Activated CD8-positive, alpha-beta memory T cell treated with anti-CD3 and anti-CD28 coated beads, Interleukin-2, amount 50 U/mL, for 24 hours (primary cell): ENCODE measurements around the gene ICE2.
"Not testable (repeated sequence)": the region's sequence is repeated elsewhere in the genome, so short reads cannot be mapped to it uniquely, and the experiment has no call there.

Source experiments
- DNase-seq: peaks from one replicate; pipeline ENCODE4 v3.0.0-alpha.2; 2020; ENCODE audit errors: extremely low read depth

Gene ICE2

DNA sequence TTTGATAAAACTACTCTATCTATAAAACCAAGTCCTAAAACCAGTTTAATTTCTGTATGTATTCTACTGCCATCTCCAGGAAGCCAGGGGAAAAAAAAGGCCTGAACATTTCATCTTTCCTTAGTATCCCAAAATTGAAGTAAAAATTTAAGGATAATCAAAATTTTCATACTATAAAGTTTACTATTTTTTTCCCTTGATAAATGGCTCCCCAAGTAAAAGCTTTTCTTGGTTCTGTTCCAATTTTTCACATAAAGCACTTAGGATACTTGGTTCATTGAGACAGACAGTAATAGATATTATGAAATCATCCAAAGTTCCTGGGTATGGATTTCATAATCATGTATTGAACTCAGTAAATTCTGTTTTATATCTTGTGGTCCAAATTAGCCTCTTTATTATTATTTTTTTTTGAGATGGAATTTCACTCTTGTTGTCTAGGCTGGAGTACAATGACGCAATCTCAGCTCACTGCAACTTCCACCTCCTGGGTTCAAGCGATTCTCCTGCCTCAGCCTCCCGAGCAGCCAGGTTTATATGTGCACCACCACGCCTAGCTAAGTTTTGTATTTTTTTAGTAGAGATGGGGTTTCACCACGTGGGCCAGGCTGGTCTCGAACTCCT lies 34.5 kb downstream of the ICE2 start:
- DNase-seq, result no peak

DNA sequence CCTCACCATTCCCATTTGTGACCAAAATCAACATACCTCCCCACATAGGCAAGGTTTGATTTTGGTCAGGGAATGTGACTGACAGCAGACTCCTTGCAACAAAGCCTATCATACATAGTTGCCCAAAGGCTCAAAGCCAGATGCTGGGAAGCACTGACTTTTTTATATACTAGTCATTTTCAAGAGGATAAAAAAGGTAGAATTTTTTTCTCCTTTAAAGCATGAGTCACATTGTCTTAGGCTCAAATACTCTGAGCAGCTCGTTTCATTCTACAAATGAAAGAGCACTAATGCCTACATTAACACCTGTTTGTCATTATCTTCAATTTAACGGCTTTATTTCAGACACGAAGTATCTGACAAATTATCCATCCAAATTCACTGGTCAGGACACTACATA lies 36.2 kb downstream of the ICE2 start:
- DNase-seq, result no peak

DNA sequence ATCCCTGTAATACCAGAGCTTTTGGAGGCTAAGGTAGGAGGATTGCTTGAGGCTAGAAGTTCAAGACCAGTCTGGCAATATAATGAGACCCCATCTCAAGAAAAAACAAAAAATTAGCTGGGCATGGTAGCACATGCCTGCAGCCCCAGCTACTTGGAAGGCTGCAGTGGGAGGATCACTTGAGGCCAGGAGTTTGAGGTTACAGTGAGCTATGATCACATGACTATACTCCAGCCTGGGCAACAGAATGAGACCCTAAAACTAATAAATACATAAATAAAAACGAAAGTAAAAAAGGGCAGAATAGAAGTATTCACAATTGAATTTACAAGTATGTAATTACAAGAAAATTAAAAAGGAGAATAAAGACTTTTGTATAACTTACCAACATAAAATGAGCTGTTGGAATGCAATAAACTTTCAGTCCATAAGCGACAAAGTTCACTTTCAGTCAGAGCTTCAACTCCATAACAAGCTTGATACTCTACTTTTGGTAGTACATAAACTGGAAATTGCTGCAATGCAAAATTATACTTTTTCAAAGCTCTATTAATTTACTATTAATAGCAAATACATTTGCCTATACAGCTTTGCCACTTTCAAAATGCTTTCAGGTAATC lies 36.8 kb downstream of the ICE2 start:
- no peak for DNase-seq

DNA sequence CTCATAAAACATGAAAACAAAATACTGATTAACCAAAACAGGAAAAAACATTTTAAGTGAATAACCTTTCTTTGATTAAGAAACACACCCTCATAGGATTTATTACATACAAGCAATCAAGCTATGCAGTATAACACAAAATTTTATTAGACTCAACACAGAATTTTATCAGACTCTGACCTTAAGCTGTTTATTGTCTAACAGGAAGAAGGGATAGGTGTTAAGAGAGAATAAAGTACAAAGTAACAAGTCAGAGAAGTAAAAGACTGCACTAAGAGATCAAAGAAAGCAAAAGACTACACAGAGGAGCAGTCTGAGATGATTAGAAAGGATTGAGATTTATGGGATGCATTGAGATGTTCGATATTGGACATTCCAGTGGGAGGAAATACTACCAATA lies 37.6 kb downstream of the ICE2 start:
- no peak for DNase-seq

DNA sequence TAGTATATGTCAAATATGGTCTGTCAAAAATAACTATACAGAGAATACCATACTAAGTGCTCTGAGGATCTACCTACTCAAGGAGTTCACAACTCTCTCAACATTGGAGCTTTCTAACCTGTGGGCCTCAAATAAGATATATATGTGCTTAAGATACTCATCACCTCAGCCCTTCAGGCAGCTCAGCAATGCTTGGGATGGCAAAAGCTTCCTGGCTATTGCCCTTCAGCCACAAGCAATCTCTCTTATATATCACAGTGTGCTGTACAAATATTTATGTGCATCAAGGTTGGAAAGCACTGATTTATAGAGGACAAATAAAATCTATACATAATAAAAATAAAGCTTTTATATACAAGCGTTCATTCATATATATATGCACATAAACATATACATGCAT lies 40.3 kb downstream of the ICE2 start:
- no peak for DNase-seq

DNA sequence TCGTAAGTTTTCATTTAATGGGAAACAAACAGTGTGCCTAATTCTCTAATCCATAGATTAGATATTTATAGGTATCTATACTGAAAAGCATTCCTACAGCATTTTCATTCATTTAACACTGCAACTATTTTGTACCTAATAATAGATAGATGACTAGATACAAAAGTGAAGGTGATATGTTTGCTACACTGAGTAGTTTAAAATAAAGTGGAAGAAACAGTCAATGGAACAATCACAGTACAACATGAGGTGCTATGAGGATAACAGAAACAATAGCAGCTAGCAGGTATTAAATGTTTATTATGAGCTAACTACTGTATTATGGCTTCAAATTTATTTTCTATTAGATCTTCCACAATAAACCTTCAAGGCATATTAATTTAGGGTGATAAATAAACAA lies 50.0 kb downstream of the ICE2 start:
- no peak for DNase-seq

DNA sequence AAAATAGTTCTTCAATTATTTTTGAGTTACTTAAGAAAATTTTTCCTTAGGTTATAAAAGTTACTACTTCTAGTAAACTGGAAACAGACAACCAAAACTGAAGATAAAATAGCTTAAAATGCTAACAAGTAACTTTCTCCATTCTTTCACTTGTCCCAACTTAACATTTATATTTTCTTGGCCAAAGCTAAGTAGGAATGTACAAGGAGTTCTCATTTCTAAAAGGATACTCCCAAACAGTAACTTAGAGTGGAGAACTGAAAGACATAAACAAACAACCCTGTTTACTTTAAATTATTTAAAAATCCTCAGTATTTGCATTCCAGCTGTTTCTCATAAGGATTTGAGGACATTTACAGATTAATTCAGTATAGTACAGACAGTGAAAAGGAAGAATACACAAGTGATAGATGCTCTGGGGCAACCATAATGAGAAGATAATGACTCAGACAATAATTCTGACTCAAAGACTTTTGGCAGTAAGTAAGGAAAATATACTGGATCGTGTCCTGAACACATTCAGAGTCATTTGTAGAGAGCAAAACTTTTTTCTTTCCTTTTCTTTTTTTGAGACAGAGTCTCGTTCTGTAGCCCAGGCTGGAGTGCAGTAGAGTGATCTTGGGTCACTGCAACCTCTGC lies 52.0 kb downstream of the ICE2 start:
- DNase-seq, result no peak

DNA sequence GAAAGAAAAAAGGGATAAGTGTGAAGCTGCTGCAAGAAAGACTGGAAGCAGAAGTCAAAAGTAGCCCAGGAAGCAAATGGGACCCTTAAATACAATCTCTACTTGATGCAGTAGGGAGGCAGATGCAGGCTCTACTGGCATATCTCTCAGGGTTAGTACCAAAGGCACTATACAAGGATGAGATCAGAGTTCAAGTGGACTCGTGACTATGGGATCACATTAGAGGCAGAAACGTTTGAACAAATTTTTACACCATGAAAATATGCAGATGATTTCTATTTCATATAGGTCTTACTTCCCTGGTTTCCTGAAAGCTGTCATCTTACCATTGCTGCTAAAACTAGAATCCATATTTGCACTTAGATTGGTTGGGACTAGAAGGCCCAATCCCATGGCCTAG lies 53.5 kb downstream of the ICE2 start:
- DNase-seq, result no peak

DNA sequence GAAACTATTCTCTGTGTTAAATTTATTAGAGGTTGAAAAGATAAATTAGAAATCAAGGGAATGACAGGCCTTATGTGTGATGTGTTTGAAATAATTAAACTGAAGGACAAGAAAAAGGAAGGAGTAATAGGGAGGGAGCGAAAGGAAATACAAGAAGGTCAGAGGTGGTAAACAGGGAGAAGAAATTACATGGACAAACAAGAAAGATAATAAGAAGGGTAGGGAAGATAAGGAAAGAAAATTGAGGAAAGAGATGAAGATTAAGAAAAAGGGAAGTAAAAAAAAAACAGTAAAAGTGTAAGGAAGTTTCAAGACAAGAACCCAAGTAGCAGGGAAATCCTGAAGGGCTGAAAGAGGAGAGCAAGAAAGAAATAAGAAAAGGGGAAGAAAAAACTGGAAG lies 54.9 kb downstream of the ICE2 start:
- no peak for DNase-seq

DNA sequence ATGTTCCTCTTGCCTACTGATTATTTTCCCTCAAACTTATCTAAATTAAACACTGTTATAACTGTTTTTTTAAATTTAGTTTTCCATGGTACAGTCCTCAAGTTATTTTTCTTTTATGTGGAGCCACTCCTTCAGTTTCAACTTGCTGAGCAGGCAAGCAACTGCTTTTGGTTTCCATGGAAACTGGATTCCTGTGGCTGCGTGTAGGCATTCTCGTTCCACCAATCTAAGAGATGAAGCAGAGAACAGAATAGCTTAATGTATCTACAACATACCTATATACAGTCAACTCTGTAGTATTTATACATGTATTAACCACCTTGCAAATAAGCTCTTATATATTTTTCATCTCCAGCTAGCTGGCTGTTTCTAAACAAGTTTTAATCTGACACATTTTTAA lies 55.4 kb downstream of the ICE2 start:
- no peak for DNase-seq

DNA sequence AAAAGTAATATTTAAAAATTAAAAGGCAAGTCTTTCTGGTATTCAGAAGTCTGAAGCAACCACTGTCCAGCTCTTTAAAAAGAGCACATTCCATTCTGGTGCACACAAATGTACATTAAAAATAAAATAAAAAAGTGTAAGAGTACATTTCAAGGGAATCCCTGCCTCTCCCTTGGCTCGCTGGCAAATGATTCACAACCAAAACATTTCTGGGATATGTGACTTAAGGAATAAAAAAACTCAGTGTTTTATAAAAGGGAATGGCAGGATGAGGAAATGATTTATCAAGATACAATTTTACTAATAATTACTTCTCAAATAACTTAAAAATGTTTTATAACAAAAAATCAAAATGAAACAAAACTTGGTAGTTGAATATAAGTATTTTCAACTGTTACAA lies 57.4 kb downstream of the ICE2 start:
- DNase-seq, result no peak

DNA sequence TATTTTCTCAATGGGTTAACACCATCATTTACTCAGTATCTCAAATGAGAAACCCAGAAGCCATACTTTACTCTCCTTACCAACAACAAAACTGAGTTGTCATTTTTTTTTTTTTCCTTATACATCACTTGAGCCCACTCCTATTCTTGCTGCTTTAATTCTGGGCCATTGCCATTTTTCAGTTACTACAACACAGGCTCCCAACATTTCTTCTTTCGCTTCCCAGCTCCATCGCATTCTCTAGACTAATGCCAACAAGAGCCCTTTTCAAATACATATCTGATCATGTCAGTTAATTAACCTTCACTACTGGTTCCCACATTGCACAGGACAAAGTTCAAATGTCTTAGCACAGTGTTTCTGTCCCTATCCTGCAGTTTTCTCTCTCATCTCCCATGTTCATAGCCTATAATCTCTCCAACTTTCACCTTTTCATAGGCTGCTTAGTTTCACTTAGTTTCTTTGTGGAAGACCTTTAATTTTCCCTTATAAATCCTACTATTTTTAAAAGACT lies 58.7 kb downstream of the ICE2 start:
- no peak for DNase-seq

DNA sequence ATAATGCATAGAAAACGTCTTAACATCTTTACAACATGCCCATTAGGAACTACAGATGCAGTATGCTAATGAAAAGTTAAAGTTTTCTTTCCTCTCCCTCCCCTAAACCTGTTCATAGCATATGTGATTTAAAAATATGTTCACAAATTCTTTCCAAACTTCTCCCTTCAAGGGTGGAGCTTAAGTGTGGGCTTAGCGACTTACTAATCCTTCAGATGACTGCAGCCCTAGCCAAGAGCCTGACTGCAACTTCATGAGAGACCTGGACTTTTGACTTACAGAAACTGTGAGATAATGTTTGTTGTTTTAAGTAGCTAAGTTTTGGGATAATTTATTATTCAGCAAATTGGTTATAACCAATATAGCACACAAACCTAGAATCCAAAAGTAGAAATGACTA lies 59.2 kb downstream of the ICE2 start:
- DNase-seq, result no peak

DNA sequence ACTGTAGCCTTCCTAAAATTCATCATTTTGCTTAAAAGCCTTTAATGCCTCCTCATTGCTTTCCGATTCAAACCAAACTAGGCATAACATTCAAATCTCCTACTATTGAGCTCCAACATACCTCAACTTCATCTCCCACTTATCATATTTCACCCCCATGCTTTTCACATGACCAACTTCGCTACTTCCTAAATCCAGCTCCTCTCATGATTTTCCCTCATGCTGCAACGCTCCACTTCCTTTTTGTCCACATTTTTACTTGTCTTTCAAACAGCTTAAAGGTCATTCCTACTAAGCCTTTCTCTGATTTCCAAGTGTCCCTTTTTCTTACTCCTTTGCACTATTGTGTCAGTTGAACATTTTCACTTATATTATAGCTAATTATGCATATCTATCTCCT lies 60.8 kb downstream of the ICE2 start:
- no peak for DNase-seq

DNA sequence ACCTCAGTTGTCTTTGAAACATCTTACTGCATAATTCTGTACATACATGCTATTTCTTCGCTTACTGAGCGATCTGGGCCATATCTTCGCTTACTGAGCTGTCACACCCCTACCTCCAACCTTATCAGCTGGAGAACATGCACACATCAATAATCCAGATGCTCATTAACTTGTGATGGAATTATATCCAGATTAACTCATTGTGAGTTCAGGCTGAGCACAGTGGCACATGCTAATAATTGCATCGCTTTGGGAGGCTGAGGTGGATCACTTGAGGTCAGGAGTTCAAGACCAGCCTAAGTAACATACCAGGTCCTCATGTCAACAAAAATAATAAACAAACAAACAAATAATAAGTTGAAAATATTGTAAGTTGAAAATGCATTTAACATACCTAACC lies 61.8 kb downstream of the ICE2 start:
- DNase-seq, result no peak

DNA sequence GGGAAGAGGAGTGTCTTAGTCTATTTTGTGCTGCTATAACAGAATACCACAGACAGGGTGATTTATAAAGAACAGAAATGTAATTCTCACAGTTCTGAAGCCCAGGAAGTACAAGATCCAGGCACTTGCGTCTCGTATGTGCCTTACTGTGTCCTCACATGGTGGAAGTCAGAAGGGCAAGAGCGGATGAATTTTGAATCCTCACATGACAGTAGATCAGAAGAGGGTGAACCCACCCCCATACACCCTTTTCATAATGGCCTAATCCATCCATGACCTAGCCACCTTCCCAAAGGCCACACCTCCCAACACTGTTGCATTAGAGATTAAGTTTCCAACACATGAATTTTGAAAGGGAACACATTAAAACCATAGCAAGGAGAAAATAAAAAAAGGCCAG lies 62.5 kb downstream of the ICE2 start:
- DNase-seq, result no peak

DNA sequence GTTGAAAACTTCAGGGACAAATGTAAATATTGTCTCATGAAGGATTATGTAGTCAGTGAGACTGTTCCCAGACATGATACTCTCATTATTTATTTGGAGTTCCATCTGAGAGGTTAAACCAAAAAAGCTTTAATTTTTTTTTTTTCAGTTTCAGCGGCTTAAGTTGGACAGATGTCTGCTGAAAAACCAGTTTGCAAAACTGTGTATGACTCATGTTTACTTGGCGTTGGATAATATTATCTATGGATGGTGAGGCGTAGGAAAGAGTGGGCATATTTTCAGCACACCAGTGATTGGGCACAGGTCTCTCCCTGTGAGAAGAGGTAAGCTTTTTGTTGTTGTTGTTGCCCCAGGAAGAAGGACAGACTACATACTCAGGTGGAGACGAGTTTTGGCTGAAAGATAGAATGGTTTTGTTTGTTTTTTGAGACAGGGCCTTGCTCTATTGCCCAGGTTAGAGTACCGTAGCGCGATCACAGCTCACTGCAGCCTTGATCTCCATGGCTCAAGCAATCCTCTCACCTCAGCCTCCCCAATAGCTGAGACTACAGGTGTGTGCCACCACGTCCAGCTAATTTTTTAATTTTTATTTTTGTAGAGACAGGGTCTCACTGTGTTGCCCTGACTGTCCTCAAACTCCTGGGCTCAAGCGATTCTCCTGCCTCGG lies 64.8 kb downstream of the ICE2 start:
- no peak for DNase-seq

DNA sequence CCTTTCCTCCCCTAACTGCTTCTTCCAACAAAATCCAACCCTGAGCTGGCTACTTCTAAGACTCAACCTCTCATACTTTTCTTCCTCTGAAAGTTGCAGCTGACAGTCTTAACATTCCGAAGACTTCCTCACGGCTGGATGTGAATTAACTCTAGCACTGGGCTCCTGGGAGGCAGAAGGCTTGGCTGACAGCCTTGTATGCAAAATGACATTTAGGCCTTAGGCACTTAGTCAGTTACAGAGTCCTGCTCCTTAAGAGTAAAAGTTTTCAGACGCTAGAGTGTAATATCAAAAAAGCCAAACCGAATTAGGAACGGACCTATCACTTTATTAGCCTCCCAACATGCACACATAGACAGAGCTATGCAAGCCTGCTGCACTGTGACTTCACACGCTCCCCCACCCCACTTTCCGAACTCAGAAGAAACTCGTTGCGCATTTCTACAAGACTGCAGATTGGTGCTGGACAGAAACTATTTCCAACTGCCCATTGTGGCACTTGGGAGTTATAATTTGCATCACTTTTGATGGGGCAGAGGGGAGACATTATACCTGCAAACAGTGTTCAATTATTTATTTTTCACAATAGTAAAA lies 65.6 kb downstream of the ICE2 start:
- no peak for DNase-seq

DNA sequence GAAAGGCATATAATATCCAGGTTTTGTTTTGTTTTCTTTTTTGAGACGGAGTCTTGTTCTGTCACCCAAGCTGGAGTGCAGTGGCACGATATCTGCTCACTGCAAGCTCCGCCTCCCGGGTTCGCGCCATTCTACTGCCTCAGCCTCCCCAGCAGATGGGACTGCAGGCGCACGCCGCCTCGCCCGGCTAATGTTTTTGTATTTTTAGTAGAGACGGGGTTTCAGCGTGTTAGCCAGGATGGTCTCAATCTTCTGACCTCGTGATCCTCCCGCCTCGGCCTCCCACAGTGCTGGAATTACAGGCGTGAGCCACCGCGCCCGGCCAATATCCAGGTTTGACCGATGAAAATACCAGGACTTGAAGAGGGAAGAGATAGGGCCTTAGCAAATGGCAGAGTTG lies 66.1 kb downstream of the ICE2 start:
- DNase-seq, result not testable (repeated sequence)

DNA sequence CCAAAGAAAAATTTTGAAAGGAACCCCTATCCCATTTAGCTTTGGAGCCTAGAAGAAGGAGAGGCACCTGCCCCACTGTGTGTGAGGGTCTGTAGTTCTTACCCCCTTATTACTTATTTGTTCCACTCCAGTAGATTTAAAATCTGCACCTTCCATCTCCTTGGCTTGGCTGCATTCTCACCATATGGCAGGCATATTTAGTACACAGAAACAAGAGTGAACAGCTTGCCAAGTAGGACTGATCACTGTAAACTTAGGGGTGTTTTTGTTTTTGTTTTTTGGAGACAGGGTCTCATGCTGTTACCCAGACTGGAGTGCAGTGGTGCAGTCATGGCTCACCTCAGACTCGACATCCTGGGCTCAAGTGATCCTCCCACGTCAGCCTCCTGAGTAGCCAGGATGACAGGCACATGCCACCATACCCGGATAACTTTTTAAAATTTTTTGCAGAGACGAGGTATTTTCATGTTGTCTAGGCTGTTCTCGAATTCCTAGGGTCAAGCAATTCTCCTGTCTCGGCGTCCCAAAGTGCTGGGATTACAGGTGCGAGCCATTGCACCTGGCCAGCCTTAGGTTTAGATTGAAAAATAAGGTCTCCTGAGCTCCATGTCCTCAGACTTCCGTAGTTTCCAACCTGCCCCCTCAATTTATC lies 67.0 kb downstream of the ICE2 start:
- DNase-seq, result no peak

DNA sequence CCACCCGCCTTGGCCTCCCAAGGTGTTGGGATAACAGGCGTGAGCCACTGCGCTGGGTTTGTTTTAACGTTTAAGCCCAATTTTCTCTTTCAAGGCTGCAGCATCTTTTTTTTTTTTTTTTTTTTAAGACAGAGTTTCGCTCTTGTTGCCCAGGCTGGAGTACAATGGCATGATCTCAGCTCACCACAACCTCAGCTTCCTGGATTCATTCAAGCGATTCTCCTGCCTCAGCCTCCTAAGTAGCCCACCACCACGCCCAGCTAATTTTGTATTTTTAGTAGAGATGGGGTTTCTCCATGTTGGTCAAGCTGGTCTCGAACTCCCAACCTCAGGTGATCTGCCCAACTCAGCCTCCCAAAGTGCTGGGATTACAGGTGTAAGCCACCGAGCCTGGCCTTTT lies 68.6 kb downstream of the ICE2 start:
- DNase-seq, result not testable (repeated sequence)

DNA sequence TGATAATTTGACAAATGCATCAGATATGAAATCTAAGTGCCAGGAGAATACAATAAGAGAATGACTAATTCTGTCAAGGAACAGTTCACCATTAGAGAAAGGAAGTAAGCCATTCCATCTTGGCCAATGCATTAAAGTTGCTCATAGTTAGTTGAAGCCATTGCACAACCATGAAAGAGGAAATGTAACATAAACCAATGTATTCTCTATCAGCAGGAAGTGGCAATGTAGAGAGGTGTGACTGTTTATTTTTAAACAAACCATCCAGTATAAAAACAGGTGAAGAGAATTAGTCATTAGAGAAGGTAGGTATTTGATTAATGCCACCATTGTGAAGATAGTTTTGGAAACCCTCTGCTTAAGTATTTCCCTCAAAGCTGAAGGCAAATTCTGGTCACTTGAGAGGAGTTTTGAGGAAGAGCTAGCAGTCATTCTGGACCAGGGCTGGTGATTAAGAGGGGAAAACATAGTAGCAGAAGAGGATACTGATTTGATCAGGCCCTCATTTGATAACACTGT lies 70.4 kb downstream of the ICE2 start:
- DNase-seq, result no peak
